AG09319 (cell line): ENCODE results near the gene FKBP7.

Source experiments
- DNase-seq: peaks from one replicate; pipeline ENCODE4 v3.0.0-alpha.2; 2010; ENCODE audit warnings: low read depth; ENCODE audit errors: extremely low read depth
- CTCF ChIP-seq: IDR thresholded peaks from 2 replicates; pipeline ENCODE4 v1.5.1; 2011; ENCODE audit warnings: low read depth, mild to moderate bottlenecking, inconsistent platforms, low read length, moderate library complexity

FKBP7 gene

GRCh38 chr2:178521304-178522150, 43.1 kb upstream of the FKBP7 start:
- no peak for TF ChIP-seq CTCF
- DNase-seq = no peak

GRCh38 chr2:178517496-178517895, 39.1 kb upstream of the FKBP7 start:
- no peak for DNase-seq
- no peak for TF ChIP-seq CTCF

DNA sequence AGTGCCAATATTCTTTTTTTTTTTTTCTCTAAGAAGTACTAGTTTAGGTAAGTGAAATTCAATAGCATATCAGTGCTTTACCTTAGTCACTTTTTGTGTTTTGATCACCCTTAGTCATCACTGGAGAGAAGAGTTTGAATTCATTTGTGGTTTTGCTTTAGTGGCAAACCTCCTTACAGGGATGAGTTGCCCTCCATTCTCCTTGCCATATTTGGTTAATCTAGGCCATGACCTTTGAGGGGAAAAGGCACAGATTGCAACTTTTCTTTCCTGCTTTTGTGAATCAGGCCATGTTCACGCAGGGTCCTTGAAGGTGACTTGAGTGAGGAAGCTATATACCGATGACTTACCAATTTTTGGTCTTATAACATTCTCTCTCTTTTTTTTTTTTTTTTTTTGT, 36.3 kb upstream of the FKBP7 start:
- DNase-seq = no peak

DNA sequence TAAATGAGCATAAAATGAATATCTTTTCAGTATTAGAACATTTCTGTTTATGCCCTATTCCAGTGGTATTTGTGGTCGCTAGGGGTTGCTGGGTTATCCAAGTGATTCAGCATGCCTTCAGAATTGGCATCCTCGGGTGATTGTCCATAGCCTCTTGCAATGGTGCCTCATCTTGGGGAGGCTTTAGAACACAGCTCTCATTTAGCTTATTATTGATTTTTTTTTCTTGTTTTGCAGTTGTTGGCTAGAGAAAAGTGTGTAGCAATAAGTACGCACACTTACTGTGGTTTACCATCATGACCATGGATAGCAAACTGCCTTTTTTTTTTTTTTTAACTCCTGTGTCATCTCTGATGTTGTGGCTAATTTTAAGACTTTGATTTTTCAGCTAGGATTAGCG, 35.5 kb upstream of the FKBP7 start:
- no peak for DNase-seq
- TF ChIP-seq CTCF = no peak

More for the DNA sequence above, 36.3 kb upstream of the FKBP7 start:
- no peak for TF ChIP-seq CTCF

- DNase-seq = no peak
- TF ChIP-seq CTCF = no peak
Measured at GRCh38 chr2:178512484-178512883, 34.1 kb upstream of the FKBP7 start.

DNA sequence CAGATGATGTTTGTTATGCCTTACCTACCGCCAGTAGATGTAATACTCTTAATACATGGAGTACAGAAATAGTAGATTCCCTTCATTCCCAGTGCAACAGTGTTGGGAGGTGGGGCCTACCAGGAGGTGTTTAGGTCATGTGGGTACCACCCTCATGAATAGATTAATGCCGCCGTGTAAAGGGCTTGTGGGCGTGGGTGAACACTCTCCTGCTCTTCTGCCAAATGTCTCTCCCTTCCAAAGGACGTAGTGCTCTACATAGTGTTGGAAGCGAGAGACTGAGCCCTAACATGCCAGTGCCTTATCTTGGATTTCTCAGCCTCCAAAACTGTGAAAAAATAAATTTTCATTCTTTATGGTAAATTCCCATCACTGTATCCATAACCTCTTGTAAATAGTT, 32.0 kb upstream of the FKBP7 start:
- DNase-seq = no peak
- no peak for TF ChIP-seq CTCF

DNA sequence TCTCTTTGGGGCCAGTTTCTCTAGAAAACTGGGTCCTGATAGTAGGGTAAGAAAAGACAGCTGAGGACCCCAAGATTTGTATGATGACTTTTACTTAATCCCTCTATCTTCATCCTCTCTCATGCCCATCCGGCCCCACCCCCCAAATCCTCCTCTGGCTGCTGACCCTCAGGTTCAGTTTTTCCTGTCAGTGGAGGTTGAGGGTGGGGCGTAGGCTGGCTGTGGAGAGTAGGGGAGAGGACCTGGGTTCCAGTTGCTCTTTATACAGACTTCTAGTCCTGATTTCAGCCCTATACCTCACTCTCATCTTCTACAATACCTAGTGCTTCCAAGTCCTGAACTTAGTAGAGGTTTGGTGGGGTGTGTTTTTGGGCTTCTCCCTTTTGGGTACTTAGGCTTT, 30.2 kb upstream of the FKBP7 start:
- DNase-seq = no peak
- TF ChIP-seq CTCF = no peak
